Loucy (cell line): ENCODE results near the gene DYRK3.

Source experiments
- CTCF ChIP-seq: fragments of 200-600 bp; sonication (generic); conservative IDR thresholded peaks from 2 replicates; pipeline ENCODE4 v1.5.1; 2014; ENCODE audit warnings: mild to moderate bottlenecking, antibody characterized with exemption, low read length
- EZH2phosphoT487 ChIP-seq: fragments of 200-600 bp; IDR thresholded peaks from 2 replicates; pipeline ENCODE4 v1.6.1; 2018; ENCODE audit warnings: antibody characterized with exemption, mild to moderate bottlenecking, moderate library complexity, borderline replicate concordance

DNA sequence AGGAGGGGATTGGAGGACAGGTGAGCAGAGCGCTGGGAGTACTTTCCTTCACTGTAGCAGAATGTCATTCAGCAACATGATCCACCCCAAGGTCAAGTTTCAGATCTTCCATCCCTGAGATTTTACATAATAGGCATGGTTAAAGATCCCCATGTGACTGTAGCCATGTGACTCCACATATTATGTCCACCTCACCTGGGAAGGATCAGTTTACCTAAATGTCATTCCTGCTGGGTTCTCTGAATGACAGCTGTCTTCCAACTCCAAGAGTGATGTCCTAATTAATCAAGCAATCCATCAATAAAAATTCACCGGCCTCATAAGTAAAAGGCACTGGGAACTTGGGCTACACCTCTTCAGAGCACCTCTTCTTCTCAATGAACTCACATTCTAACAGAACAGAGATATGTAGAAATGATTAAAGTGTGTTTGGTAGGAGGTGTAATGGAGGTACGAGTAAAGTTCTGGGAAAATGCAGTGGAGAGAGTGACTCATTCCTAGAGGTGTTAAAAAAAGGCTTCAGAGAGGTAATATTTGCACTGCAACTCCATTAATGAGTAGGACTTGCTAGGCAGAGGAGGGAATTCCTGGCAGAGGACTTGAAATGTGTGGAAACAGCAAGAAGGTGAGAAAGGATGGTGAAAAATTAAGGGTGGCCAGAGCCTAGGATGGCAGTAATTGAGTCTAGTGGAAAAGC is 27.2 kb downstream of the DYRK3 start:
- TF ChIP-seq CTCF (no peak), EZH2phosphoT487 (no peak)
